NCI-H1930 (cell line): ENCODE measurements around the gene TRDMT1.

Experiments used
- DNase-seq, 2 experiments: peaks; one replicate each; lab custom pipeline; 2025; lab: John Stamatoyannopoulos, UW

Gene TRDMT1

GRCh38 chr10:17209881-17210280 is 8.4 kb upstream of the TRDMT1 start:
- no peak for DNase-seq

- DNase-seq = no peak
Observed at GRCh38 chr10:17209302-17209701, 7.8 kb upstream of the TRDMT1 start.

GRCh38 chr10:17208476-17208875 is 7.0 kb upstream of the TRDMT1 start:
- DNase-seq = no peak

GRCh38 chr10:17206210-17206709 is 4.8 kb upstream of the TRDMT1 start:
- no peak for DNase-seq

GRCh38 chr10:17203416-17203815 is 1.9 kb upstream of the TRDMT1 start:
- no peak for DNase-seq

- DNase-seq = no peak
Observed at GRCh38 chr10:17202999-17203398, 1.5 kb upstream of the TRDMT1 start.

- no peak for DNase-seq
Observed at GRCh38 chr10:17202506-17202905, 1.0 kb upstream of the TRDMT1 start.

- DNase-seq = no peak
Observed at GRCh38 chr10:17201794-17202116, 283 bp upstream of the TRDMT1 start.

GRCh38 chr10:17200001-17200911 is 1.2 kb downstream of the TRDMT1 start:
- DNase-seq = no peak

GRCh38 chr10:17199351-17199804 is 2.1 kb downstream of the TRDMT1 start:
- no peak for DNase-seq

GRCh38 chr10:17196573-17196972 is 4.9 kb downstream of the TRDMT1 start:
- DNase-seq = no peak

- no peak for DNase-seq
Observed at GRCh38 chr10:17196045-17196444, 5.4 kb downstream of the TRDMT1 start.

GRCh38 chr10:17195083-17195482 is 6.4 kb downstream of the TRDMT1 start:
- DNase-seq = no peak

- no peak for DNase-seq
Observed at GRCh38 chr10:17190602-17191001, 10.9 kb downstream of the TRDMT1 start.

GRCh38 chr10:17188644-17189172 is 12.8 kb downstream of the TRDMT1 start:
- DNase-seq = no peak

- no peak for DNase-seq
Observed at GRCh38 chr10:17185873-17186272, 15.6 kb downstream of the TRDMT1 start.

- no peak for DNase-seq
Observed at GRCh38 chr10:17183110-17183509, 18.4 kb downstream of the TRDMT1 start.

- DNase-seq = no peak
Observed at GRCh38 chr10:17181751-17182150, 19.7 kb downstream of the TRDMT1 start.

- no peak for DNase-seq
Observed at GRCh38 chr10:17181110-17181509, 20.4 kb downstream of the TRDMT1 start.

- DNase-seq = no peak
Observed at GRCh38 chr10:17179002-17179401, 22.5 kb downstream of the TRDMT1 start.

GRCh38 chr10:17178006-17178405 is 23.5 kb downstream of the TRDMT1 start:
- DNase-seq = no peak

- DNase-seq = no peak
Observed at GRCh38 chr10:17177014-17177413, 24.5 kb downstream of the TRDMT1 start.

- DNase-seq = no peak
Observed at GRCh38 chr10:17176091-17176490, 25.4 kb downstream of the TRDMT1 start.

GRCh38 chr10:17175551-17175950 is 25.9 kb downstream of the TRDMT1 start:
- DNase-seq = no peak
